Endothelial cell (in vitro differentiated cells): ENCODE results near the gene NSDHL. TPM values are rescaled to one million over a fixed set of nuclear protein-coding genes. Genes with fewer than 3 reads are reported as not detected.

Experiments used
- DNase-seq: peaks from one replicate; pipeline ENCODE4 v3.0.0; 2021; ENCODE audit warnings: low spot score
- H3K27ac Mint-ChIP-seq: one replicate; pipeline ENCODE4 v1.8.0; 2021; ENCODE audit warnings: mixed read lengths, inconsistent platforms; ENCODE audit not compliant: unreplicated experiment
- H3K27me3 Mint-ChIP-seq: one replicate; pipeline ENCODE4 v1.8.0; 2021; ENCODE audit warnings: mild to moderate bottlenecking, moderate library complexity, mixed read lengths, inconsistent platforms; ENCODE audit not compliant: unreplicated experiment
- H3K36me3 Mint-ChIP-seq: one replicate; pipeline ENCODE4 v1.8.0; 2021; ENCODE audit warnings: mild to moderate bottlenecking, low read depth, mixed read lengths, inconsistent platforms; ENCODE audit not compliant: unreplicated experiment
- H3K4me1 Mint-ChIP-seq: one replicate; pipeline ENCODE4 v1.8.0; 2021; ENCODE audit warnings: mild to moderate bottlenecking, mixed read lengths, inconsistent platforms; ENCODE audit not compliant: unreplicated experiment
- H3K4me3 Mint-ChIP-seq: one replicate; pipeline ENCODE4 v1.8.0; 2021; ENCODE audit warnings: mild to moderate bottlenecking, mixed read lengths, inconsistent platforms; ENCODE audit not compliant: unreplicated experiment
- H3K9me3 Mint-ChIP-seq: one replicate; pipeline ENCODE4 v1.8.0; 2021; ENCODE audit warnings: mixed read lengths, inconsistent platforms; ENCODE audit not compliant: unreplicated experiment
- total RNA-seq: library from RNA; stranded (reverse); fragmentation: NEBNext Ultra II Directional; extraction: Animal tissue kit (Norgen Biotek cat#: 25700); gene quantifications from one replicate; pipeline ENCODE4 v1.2.1, GENCODE V29; 2021; ENCODE audit not compliant: unreplicated experiment
- TF ChIP-seq, protein P1 (sequence below): fragments of 200-600 bp; sonication (generic); IDR thresholded peaks from one replicate; pipeline ENCODE4 v1.5.0; 2021; ENCODE audit warnings: antibody characterized with exemption; ENCODE audit not compliant: unreplicated experiment

The NSDHL gene
- total RNA-seq, 1 donor from 2014 or later: 26.5 TPM

GRCh38 chrX:152861116-152861515 is 30.3 kb downstream of the NSDHL start:
- DNase-seq: no peak
- Mint-ChIP-seq H3K4me1 (no peaks in the 10 kb centered on the region), H3K27ac (no peak overlapping the region)

DNA sequence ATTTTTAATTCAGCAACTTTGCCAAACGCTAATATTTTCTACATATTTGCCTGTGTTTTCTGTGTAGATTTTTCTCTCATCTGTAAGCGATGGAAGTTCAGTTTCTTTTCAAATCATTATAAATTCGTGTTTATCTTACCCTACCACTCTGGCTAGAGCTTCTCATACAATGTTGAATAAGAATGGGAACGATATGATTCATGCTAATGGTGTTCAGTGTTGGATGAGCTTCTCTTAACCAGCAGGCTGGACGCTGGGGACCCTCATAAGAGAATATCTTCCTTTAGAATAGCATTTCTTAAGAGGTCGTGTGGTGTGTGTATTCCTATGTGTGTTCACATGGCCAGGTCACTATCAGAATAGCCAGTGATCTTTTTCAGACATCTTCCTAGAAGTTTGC is 31.0 kb downstream of the NSDHL start:
- TF ChIP-seq, protein P1, sequence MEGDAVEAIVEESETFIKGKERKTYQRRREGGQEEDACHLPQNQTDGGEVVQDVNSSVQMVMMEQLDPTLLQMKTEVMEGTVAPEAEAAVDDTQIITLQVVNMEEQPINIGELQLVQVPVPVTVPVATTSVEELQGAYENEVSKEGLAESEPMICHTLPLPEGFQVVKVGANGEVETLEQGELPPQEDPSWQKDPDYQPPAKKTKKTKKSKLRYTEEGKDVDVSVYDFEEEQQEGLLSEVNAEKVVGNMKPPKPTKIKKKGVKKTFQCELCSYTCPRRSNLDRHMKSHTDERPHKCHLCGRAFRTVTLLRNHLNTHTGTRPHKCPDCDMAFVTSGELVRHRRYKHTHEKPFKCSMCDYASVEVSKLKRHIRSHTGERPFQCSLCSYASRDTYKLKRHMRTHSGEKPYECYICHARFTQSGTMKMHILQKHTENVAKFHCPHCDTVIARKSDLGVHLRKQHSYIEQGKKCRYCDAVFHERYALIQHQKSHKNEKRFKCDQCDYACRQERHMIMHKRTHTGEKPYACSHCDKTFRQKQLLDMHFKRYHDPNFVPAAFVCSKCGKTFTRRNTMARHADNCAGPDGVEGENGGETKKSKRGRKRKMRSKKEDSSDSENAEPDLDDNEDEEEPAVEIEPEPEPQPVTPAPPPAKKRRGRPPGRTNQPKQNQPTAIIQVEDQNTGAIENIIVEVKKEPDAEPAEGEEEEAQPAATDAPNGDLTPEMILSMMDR: no peak
- DNase-seq: no peak
- Mint-ChIP-seq H3K4me3 (no peak overlapping the region), H3K27me3 (no peaks in the 10 kb centered on the region), H3K36me3 (peaks cover 18% of the 10 kb centered on the region), H3K4me1 (peaks cover 4% of the 10 kb centered on the region), H3K27ac (no peak overlapping the region), H3K9me3 (no peaks in the 10 kb centered on the region)

More at GRCh38 chrX:152861116-152861515, 30.3 kb downstream of the NSDHL start:
- no peak overlapping the region for H3K4me3 Mint-ChIP-seq
- H3K27me3 Mint-ChIP-seq: no peaks in the 10 kb centered on the region
- peaks cover 17% of the 10 kb centered on the region for H3K36me3 Mint-ChIP-seq
- no peaks in the 10 kb centered on the region for H3K9me3 Mint-ChIP-seq
- TF ChIP-seq, protein P1: no peak

GRCh38 chrX:152865232-152865920 is 34.5 kb downstream of the NSDHL start:
- peaks cover 33% of the 10 kb centered on the region for H3K36me3 Mint-ChIP-seq
- H3K9me3 Mint-ChIP-seq: no peaks in the 10 kb centered on the region
- H3K27ac Mint-ChIP-seq: no peak overlapping the region
- TF ChIP-seq, protein P1: no peak
- H3K4me1 Mint-ChIP-seq: peaks cover 6% of the 10 kb centered on the region
- no peak overlapping the region for H3K4me3 Mint-ChIP-seq
- DNase-seq: no peak
- H3K27me3 Mint-ChIP-seq: no peaks in the 10 kb centered on the region

GRCh38 chrX:152866386-152866785 is 35.5 kb downstream of the NSDHL start:
- no peak for DNase-seq
- Mint-ChIP-seq H3K9me3 (no peaks in the 10 kb centered on the region), H3K4me3 (no peak overlapping the region), H3K4me1 (peaks cover 6% of the 10 kb centered on the region), H3K27ac (peak overlapping the region; percentile 30), H3K27me3 (no peaks in the 10 kb centered on the region), H3K36me3 (peaks cover 26% of the 10 kb centered on the region)
- TF ChIP-seq, protein P1: no peak

DNA sequence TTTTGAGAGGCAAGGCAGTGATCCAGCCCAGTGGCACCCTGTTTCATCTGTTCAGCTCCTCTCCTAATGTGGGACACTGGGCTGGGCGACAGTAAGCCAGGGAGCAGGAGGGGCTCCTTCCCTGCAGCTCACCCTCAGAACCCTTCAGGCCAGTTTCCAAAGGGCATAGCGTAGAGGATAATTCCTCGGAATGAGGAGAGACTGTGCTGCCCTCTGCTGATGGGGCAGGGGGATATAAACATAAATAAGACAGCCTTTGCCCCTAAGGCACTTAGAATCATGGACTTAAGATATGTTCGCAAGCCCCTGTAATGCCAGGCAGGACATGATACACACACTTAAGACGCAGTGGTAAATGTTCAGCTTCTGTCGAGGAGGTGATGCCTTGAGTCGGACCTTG is 39.1 kb downstream of the NSDHL start:
- no peak for DNase-seq
- Mint-ChIP-seq H3K27ac (no peak overlapping the region), H3K36me3 (peaks cover 19% of the 10 kb centered on the region), H3K9me3 (no peaks in the 10 kb centered on the region), H3K27me3 (peaks cover 1% of the 10 kb centered on the region), H3K4me1 (peaks cover 6% of the 10 kb centered on the region), H3K4me3 (no peak overlapping the region)
- TF ChIP-seq, protein P1: no peak
